ENCODE results near the gene B9D1.

GRCh38 chr17:19357761-19358160, 4.8 kb downstream of the B9D1 start:
- TF ChIP-seq POLR2A (IDR thresholded peaks at IDR 0.05; ENCODE audit: low read depth, low read length) (no peak), POLR2AphosphoS5 (IDR thresholded peaks at IDR 0.05; ENCODE audit: low read depth, low read length) (no peak), PAX5 (IDR thresholded peaks at IDR 0.05; ENCODE audit: insufficient read depth, low read length, severe bottlenecking) (no peak), TAF1 (IDR thresholded peaks at IDR 0.05; ENCODE audit: low read depth, low read length) (no peak), SPI1 (IDR thresholded peaks at IDR 0.05; ENCODE audit: low read depth, low read length) (no peak), POU2F2 (IDR thresholded peaks at IDR 0.05; ENCODE audit: low read depth, low read length) (no peak)
